Fibroblast of lung (primary cell): ENCODE data around the gene METRNL. TPM values are rescaled to one million over a fixed set of nuclear protein-coding genes. Genes with fewer than 3 reads are reported as not detected.
"Not testable (repeated sequence)": the region's sequence is repeated elsewhere in the genome, so short reads cannot be mapped to it uniquely, and the experiment has no call there.

ENCODE experiments used
- DNase-seq, 2 donors: peaks; one replicate each; pipeline versions ENCODE4 v3.0.0 to v3.0.0-alpha.2; 2010; ENCODE audit warnings: low read depth in 2 of 2
- H2AFZ ChIP-seq: 2 replicates; pipeline ENCODE4 v1.5.1; 2012; ENCODE audit warnings: low read length, control low read depth, inconsistent platforms
- H3K27ac ChIP-seq: 2 replicates; pipeline ENCODE4 v1.5.1; 2011; ENCODE audit warnings: low read length, control low read depth; ENCODE audit not compliant: insufficient read depth
- H3K27me3 ChIP-seq: 2 replicates; pipeline ENCODE4 v1.5.1; 2011; ENCODE audit warnings: mild to moderate bottlenecking, low read length; ENCODE audit not compliant: control insufficient read depth, insufficient read depth
- H3K36me3 ChIP-seq: 2 replicates; pipeline ENCODE4 v1.5.1; 2011; ENCODE audit warnings: low read length; ENCODE audit not compliant: control insufficient read depth, insufficient read depth
- H3K4me1 ChIP-seq: 2 replicates; pipeline ENCODE4 v1.5.1; 2011; ENCODE audit warnings: low read length; ENCODE audit not compliant: control insufficient read depth, insufficient read depth; ENCODE audit errors: extremely low read depth
- H3K4me2 ChIP-seq: 2 replicates; pipeline ENCODE4 v1.5.1; 2011; ENCODE audit warnings: low read length, control low read depth; ENCODE audit not compliant: insufficient read depth; ENCODE audit errors: extremely low read depth
- H3K4me3 ChIP-seq, 4 experiments: fragments of 200-600 bp in 1 of 4; sonication (generic) in 1 of 4; replicated peaks in 1 of 4; 2 replicates each; pipeline ENCODE4 v1.5.1; 2011 to 2016; ENCODE audit warnings: low read length in 4 of 4, low read depth in 3 of 4, mild to moderate bottlenecking in 3 of 4, control low read depth in 2 of 4, inconsistent platforms in 1 of 4, mixed read lengths in 1 of 4; ENCODE audit not compliant: insufficient read depth in 1 of 4; ENCODE audit errors: control extremely low read depth in 1 of 4
- H3K79me2 ChIP-seq: 2 replicates; pipeline ENCODE4 v1.5.1; 2012; ENCODE audit warnings: mild to moderate bottlenecking, low read length, inconsistent platforms; ENCODE audit not compliant: control insufficient read depth, insufficient read depth
- H3K9ac ChIP-seq: 2 replicates; pipeline ENCODE4 v1.5.1; 2011; ENCODE audit warnings: mild to moderate bottlenecking, low read length, control low read depth; ENCODE audit not compliant: insufficient read depth
- H3K9me3 ChIP-seq: 2 replicates; pipeline ENCODE4 v1.5.1; 2012; ENCODE audit warnings: low read depth, low read length; ENCODE audit not compliant: control insufficient read depth, insufficient read depth
- H4K20me1 ChIP-seq: 2 replicates; pipeline ENCODE4 v1.5.1; 2011; ENCODE audit warnings: low read length; ENCODE audit not compliant: control insufficient read depth, insufficient read depth; ENCODE audit errors: extremely low read depth
- EZH2 ChIP-seq: IDR thresholded peaks from 2 replicates; pipeline ENCODE4 v1.5.1; 2012; ENCODE audit warnings: low read length, control low read depth, mild to moderate bottlenecking; ENCODE audit errors: missing control alignments
- polyA plus RNA-seq, 2 donors: library from polyadenylated mRNA; depleted of rRNA in 1 of 2; stranded (reverse) in 1 of 2; unstranded in 1 of 2; fragments of >200 nt; gene quantifications; 2 replicates each; pipeline ENCODE4 v1.2.1, GENCODE V29; 2011 to 2012; ENCODE audit warnings: missing spikeins in 1 of 2
- total RNA-seq: library from RNA; depleted of rRNA; stranded (reverse); fragments of >200 nt; gene quantifications from 2 replicates; pipeline ENCODE4 v1.2.1, GENCODE V29; 2014
- TF ChIP-seq, protein P1 (sequence below), 2 donors: IDR thresholded peaks in 1 of 2; conservative IDR thresholded peaks in 1 of 2; 1 replicate in 1 of 2; 2 replicates in 1 of 2; pipeline ENCODE4 v1.5.1; 2011 to 2012; ENCODE audit warnings: low read length in 2 of 2, control low read depth in 1 of 2, inconsistent platforms in 1 of 2, low read depth in 1 of 2, mild to moderate bottlenecking in 1 of 2

The METRNL gene
- total and polyA plus RNA-seq, 2 donors (not counting 1 experiment from before 2014, with no cell fraction given) = 27.0 to 120 TPM

DNA sequence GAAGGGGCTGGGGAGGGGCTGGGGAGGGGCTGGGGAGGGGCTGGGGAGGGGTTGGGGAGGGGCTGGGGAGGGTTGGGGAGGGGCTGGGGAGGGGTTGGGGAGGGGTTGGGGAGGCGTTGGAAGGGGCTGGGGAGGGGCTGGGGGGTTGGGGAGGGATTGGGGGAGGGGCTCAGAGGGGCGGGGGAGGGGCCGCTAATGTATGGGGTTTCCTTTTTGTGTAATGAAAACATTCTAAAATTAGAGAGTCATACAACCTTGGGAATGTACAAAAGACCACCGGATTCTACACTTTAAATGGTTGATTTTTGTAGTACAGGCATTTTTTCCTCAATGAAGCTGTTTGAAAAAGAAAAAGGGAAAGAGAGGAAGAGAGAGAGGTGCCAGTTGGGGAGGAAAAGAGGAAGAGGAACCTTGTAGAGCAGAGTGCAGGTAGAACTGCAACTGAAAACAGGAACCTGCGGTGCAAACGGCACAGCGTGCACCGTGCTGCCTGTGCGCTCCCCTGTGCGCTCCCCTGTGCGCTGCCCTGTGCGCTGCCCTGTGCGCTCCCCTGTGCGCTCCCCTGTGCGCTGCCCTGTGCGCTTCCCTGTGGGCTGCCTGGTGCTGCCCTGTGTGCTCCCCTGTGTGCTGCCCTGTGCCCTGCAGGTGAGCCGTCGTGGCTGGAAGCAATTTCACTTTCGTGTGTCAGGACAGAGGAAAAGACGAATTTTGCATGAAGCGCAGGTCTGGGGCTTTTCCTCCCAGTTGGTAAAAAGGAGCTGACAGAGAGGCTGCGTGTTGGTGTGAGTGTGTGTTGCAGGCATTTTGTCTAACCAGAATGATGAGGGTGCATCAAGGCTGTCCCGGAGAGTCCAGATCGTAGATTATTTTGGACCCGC lies 40.8 kb downstream of the METRNL start:
- TF ChIP-seq, protein P1, sequence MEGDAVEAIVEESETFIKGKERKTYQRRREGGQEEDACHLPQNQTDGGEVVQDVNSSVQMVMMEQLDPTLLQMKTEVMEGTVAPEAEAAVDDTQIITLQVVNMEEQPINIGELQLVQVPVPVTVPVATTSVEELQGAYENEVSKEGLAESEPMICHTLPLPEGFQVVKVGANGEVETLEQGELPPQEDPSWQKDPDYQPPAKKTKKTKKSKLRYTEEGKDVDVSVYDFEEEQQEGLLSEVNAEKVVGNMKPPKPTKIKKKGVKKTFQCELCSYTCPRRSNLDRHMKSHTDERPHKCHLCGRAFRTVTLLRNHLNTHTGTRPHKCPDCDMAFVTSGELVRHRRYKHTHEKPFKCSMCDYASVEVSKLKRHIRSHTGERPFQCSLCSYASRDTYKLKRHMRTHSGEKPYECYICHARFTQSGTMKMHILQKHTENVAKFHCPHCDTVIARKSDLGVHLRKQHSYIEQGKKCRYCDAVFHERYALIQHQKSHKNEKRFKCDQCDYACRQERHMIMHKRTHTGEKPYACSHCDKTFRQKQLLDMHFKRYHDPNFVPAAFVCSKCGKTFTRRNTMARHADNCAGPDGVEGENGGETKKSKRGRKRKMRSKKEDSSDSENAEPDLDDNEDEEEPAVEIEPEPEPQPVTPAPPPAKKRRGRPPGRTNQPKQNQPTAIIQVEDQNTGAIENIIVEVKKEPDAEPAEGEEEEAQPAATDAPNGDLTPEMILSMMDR (conservative IDR thresholded peaks at IDR 0.05 in 1 of 2, IDR thresholded peaks at IDR 0.05 in 1 of 2; ENCODE audit: low read depth in 1 of 2, low read length in 2 of 2) = no peak
- no peak for TF ChIP-seq EZH2
- H3K79me2 ChIP-seq = no peaks in the 10 kb centered on the region
- H3K9ac ChIP-seq = no peak overlapping the region
- DNase-seq = no peak
- H3K9me3 ChIP-seq = no peaks in the 10 kb centered on the region
- no peaks in the 10 kb centered on the region for H3K4me1 ChIP-seq
- no peak overlapping the region for H3K4me2 ChIP-seq
- no peaks in the 10 kb centered on the region for H4K20me1 ChIP-seq
- no peak overlapping the region for H3K27ac ChIP-seq
- no peaks in the 10 kb centered on the region for H3K27me3 ChIP-seq
- H3K4me3 ChIP-seq = no peak overlapping the region
- no peaks in the 10 kb centered on the region for H3K36me3 ChIP-seq
- H2AFZ ChIP-seq = no peak overlapping the region

DNA sequence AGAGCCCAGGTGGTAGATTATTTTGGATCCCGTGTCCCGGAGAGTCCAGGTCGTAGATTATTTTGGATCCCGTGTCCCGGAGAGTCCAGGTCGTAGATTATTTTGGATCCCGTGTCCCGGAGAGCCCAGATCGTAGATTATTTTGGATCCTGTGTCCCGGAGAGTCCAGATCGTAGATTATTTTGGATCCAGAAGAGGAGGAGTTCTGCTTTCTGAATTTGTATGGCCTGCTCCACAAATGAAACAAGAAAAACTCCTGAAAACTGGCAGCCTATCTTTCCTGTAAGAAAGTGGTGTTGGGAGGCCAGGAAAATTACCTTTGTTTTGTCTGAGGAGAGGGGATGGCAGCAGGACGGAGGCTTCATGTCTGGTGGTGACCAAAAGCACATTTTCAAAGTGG lies 42.1 kb downstream of the METRNL start:
- DNase-seq, H3K9me3 ChIP-seq, H3K4me3 ChIP-seq, H3K4me1 ChIP-seq, H3K79me2 ChIP-seq, H3K9ac ChIP-seq, H2AFZ ChIP-seq, H4K20me1 ChIP-seq, H3K4me2 ChIP-seq, H3K27me3 ChIP-seq, H3K36me3 ChIP-seq, H3K27ac ChIP-seq: not testable (repeated sequence)

DNA sequence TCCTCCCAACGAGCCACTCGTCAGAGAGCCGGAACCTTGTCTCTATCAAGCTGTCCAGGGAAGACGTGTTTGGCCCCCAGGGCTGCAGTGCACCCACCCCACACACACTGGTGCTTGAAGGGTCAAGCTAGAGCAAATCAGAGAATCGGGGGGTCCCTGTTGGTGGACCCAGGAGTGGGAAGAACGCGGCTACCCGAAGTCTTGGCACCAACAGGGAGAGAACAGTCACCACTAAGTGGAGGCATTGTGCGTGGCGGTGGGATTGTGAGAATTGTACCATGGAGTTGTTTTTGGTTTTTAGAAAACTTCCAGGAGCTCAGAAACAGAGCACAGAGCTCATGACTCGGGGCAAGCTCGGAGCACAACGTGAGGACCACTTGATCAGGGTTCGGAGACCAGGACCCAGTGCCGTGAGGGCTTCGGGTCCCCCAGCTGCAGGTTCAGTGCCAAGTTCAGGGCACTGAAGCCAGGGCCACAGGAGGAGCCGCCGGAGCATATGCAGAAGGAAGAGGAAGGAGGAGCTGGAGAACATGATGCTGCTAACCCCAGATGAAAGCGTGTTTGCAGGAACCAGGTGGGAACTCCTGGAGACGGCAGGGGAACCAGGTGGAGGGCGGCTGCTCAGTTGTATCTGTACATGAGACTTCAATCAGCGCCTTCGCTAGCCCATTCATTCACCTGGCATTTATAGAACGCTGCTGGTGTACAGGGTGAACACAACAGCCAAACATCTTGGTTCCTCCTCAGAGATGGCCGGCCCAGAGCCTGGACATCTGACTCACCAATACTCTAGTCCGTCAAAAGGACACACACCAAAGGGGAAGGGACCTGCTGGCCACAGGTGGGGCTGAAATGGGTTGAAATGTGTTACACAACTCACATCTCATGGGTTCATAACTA lies 42.8 kb downstream of the METRNL start:
- no peaks in the 10 kb centered on the region for H3K27me3 ChIP-seq
- no peaks in the 10 kb centered on the region for H3K36me3 ChIP-seq
- H2AFZ ChIP-seq = no peak overlapping the region
- H3K4me3 ChIP-seq = no peak overlapping the region
- H3K79me2 ChIP-seq = no peaks in the 10 kb centered on the region
- H3K27ac ChIP-seq = no peak overlapping the region
- DNase-seq = no peak
- H4K20me1 ChIP-seq = no peaks in the 10 kb centered on the region
- H3K9ac ChIP-seq = no peak overlapping the region
- H3K4me1 ChIP-seq = no peaks in the 10 kb centered on the region
- no peaks in the 10 kb centered on the region for H3K9me3 ChIP-seq
- no peak for TF ChIP-seq EZH2
- H3K4me2 ChIP-seq = no peak overlapping the region
